ENCODE results near the gene UVRAG.

Gene UVRAG

GRCh38 chr11:75802913-75803820, 11.8 kb upstream of the UVRAG start:
- no peak for DNase-seq (ENCODE audit: low read depth)
- no peak overlapping the region for H3K4me3 ChIP-seq (ENCODE audit: control insufficient read depth, low read depth, low read length)
- TF ChIP-seq, protein P1, sequence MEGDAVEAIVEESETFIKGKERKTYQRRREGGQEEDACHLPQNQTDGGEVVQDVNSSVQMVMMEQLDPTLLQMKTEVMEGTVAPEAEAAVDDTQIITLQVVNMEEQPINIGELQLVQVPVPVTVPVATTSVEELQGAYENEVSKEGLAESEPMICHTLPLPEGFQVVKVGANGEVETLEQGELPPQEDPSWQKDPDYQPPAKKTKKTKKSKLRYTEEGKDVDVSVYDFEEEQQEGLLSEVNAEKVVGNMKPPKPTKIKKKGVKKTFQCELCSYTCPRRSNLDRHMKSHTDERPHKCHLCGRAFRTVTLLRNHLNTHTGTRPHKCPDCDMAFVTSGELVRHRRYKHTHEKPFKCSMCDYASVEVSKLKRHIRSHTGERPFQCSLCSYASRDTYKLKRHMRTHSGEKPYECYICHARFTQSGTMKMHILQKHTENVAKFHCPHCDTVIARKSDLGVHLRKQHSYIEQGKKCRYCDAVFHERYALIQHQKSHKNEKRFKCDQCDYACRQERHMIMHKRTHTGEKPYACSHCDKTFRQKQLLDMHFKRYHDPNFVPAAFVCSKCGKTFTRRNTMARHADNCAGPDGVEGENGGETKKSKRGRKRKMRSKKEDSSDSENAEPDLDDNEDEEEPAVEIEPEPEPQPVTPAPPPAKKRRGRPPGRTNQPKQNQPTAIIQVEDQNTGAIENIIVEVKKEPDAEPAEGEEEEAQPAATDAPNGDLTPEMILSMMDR (IDR thresholded peaks at IDR 0.05; ENCODE audit: control insufficient read depth, insufficient read depth, low read depth, low read length, missing control alignments): peak; percentile 91

DNA sequence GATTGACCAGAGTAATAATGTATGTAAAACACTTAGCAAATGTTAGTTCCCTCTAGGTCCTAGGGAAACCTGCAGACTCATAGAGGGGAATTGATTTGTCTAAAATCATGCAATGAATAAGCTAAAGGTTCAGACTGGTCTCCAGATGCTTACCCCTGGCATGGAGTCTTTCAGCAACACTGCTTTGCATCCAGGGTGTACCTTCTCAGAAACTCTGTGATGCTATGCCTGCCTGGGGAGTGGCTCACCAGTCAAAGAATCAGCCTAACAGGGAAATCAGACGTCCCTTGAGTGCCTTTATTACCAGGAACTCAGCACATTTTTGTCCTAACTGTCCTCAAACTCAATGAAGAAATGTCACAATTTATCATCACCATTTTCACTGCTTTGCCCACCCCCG, 5.9 kb upstream of the UVRAG start:
- no peak overlapping the region for H3K4me3 ChIP-seq (ENCODE audit: control insufficient read depth, low read depth, low read length)

DNA sequence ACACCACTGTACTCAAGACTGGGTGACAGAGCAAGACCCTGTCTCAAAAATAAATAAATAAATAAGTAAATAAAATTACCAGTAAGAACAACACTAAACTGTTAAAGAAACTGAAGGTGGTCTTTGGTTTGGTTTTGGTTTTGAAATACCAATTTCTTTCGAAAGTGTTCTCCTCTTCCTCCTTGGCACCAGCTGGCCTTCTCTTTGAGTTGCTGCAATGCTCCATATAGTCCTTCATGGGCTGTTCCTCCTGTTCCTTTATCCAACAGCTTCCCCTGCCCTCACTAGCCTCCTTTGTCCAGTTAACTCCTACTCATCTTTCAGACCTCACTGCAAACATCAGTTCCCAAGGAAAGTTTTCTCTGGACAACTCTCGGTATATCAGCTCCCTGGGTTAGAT, 5.0 kb upstream of the UVRAG start:
- DNase-seq (ENCODE audit: low read depth): no peak
- no peak overlapping the region for H3K4me3 ChIP-seq (ENCODE audit: control insufficient read depth, low read depth, low read length)
- TF ChIP-seq, protein P1 (IDR thresholded peaks at IDR 0.05; ENCODE audit: control insufficient read depth, insufficient read depth, low read depth, low read length, missing control alignments): no peak

More for the DNA sequence above, 5.9 kb upstream of the UVRAG start:
- TF ChIP-seq, protein P1 (IDR thresholded peaks at IDR 0.05; ENCODE audit: control insufficient read depth, insufficient read depth, low read depth, low read length, missing control alignments): no peak
- no peak for DNase-seq (ENCODE audit: low read depth)

- no peak overlapping the region for H3K4me3 ChIP-seq (ENCODE audit: control insufficient read depth, low read depth, low read length)
- DNase-seq (ENCODE audit: low read depth): no peak
- TF ChIP-seq, protein P1 (IDR thresholded peaks at IDR 0.05; ENCODE audit: control insufficient read depth, insufficient read depth, low read depth, low read length, missing control alignments): no peak
Measured at GRCh38 chr11:75810637-75811390, 4.2 kb upstream of the UVRAG start.

DNA sequence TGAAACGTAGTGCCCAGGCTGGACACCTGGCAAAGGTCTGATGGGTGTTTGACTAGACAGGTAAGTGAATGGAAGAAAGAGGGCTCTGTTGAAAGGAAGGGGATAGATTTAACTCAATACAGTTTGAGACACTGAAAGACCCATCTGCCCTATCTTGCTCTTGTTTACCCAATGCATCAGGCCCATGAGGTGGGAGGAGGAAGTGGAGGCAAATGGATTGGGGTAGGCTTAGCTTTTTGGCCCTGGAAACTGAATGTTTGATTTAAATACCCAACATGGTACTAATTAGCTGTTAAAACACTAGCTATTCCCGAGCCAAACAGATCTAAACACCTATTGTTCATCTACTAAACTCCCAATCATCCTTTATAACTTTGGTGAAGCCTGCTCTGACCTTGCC, 3.5 kb upstream of the UVRAG start:
- no peak for DNase-seq (ENCODE audit: low read depth)
- no peak overlapping the region for H3K4me3 ChIP-seq (ENCODE audit: control insufficient read depth, low read depth, low read length)
- TF ChIP-seq, protein P1 (IDR thresholded peaks at IDR 0.05; ENCODE audit: control insufficient read depth, insufficient read depth, low read depth, low read length, missing control alignments): no peak

DNA sequence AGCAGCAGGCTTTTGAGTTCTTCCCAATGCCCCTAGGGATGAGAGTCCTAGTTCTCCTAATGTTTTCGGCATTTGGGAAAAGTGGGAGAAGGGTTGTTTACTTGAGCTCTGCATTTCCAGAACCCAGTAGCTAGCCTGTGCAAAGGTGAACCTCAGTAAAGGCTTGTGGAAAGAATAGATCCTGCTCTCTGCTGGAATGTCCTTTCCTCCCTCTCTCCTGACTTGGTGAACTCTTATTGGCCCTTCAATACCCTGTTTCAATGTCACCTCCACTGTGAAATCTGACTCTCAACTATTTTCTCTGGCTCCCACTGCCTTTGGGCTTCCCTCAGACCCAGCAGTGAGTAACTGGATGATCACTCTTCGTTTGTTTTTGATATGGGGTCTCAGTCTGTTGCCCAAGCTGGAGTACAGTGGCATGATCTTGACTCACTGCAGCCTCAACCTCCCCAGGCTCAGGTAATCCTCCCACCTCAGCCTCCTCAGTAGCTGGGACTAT, 2.4 kb upstream of the UVRAG start:
- DNase-seq (ENCODE audit: low read depth): no peak
- no peak overlapping the region for H3K4me3 ChIP-seq (ENCODE audit: control insufficient read depth, low read depth, low read length)
- TF ChIP-seq, protein P1 (IDR thresholded peaks at IDR 0.05; ENCODE audit: control insufficient read depth, insufficient read depth, low read depth, low read length, missing control alignments): no peak

Measured in AG09309 (cell line).